22Rv1 (cell line): Measurements from ENCODE around the gene CCND1.

Source experiments
- ZFX ChIP-seq: fragments of 450-650 bp; IDR thresholded peaks from 2 replicates; pipeline ENCODE4 v1.6.1; 2017; ENCODE audit warnings: antibody characterized with exemption, borderline replicate concordance
- TF ChIP-seq, protein P1 (sequence below): fragments of 450-650 bp; IDR thresholded peaks from 2 replicates; pipeline ENCODE4 v1.5.1; 2017; ENCODE audit warnings: mild to moderate bottlenecking

DNA sequence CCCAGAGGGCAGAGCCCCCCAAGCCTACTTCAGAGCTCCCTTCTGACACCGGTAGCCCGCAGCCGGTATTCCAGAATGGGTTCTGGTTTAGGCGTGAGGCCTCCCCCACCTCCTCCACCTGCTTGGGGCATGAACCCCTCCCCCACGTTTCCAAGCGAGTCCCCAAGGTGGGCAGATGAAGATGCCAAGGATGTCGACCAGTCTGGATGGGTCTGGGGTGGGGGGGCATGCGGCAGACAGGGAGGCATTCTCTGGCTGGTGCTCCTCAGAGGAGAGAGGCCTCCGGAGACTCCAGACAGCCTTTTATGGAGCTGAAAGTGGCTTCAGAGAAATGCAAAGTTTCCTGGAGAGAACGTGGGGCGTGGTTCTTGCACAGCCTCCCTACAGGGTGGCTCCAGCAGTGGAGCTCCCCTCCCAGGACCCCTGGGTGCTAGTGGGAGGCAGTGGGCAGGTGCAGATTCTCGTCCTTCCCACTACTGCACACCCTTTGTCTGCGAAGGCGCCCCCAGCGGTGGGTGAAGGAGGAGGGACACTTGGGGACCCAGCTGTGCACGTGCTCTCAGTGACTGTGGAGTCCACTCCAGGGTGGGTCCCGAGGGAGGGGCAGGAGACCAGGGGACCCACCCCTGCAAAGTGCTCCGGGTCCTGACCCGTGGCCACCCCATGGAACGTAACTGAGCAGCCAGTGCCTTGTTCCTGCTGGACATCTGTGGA, 4.2 kb downstream of the CCND1 start:
- TF ChIP-seq, protein P1, sequence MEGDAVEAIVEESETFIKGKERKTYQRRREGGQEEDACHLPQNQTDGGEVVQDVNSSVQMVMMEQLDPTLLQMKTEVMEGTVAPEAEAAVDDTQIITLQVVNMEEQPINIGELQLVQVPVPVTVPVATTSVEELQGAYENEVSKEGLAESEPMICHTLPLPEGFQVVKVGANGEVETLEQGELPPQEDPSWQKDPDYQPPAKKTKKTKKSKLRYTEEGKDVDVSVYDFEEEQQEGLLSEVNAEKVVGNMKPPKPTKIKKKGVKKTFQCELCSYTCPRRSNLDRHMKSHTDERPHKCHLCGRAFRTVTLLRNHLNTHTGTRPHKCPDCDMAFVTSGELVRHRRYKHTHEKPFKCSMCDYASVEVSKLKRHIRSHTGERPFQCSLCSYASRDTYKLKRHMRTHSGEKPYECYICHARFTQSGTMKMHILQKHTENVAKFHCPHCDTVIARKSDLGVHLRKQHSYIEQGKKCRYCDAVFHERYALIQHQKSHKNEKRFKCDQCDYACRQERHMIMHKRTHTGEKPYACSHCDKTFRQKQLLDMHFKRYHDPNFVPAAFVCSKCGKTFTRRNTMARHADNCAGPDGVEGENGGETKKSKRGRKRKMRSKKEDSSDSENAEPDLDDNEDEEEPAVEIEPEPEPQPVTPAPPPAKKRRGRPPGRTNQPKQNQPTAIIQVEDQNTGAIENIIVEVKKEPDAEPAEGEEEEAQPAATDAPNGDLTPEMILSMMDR: peak; percentile 54
- no peak for TF ChIP-seq ZFX
